Endothelial cell of umbilical vein (primary cell): Measurements from ENCODE around the gene COX4I1. TPM values are rescaled to one million over a fixed set of nuclear protein-coding genes. Genes with fewer than 3 reads are reported as not detected.

Source experiments
- BruUV-seq: library from RNA; stranded (reverse); fragments of 400-500 nt; replicated peaks from 2 replicates; lab custom pipeline; 2021; lab: Mats Ljungman, UMichigan
- CTCF ChIA-PET: fragments of 300-600, 350-600 bp; sonication (Branson Sonifier 250); formaldehyde crosslinking; loops from one replicate; lab custom pipeline; 2021; ENCODE audit warnings: antibody characterized with exemption, inconsistent platforms; lab: Charles Lee
- POLR2A ChIA-PET: fragments of 300-600, 350-600 bp; sonication (Branson Sonifier 250); formaldehyde crosslinking; loops from one replicate; lab custom pipeline; 2021; ENCODE audit warnings: antibody characterized with exemption, inconsistent platforms; lab: Charles Lee
- DNase-seq: peaks from one replicate; pipeline ENCODE4 v3.0.0-alpha.2; 2011; ENCODE audit warnings: low read depth, low spot score
- FAIRE-seq: peaks from 2 replicates; lab custom pipeline; 2011; peaks lifted over from hg19 to GRCh38; lab: Jason Lieb, UNC
- H2AFZ ChIP-seq: 2 replicates; pipeline ENCODE4 v1.6.0; 2012; ENCODE audit warnings: low read depth, low read length, control low read depth, inconsistent platforms
- H3K27ac ChIP-seq: 2 replicates; pipeline ENCODE4 v1.5.1; 2011; ENCODE audit warnings: low read depth, mild to moderate bottlenecking, control low read depth, low read length, moderate library complexity; ENCODE audit not compliant: insufficient read depth
- H3K27me3 ChIP-seq, 2 experiments: 2 replicates each; pipeline versions ENCODE4 v1.6.0 to v1.6.1; 2011; ENCODE audit warnings: low read length in 2 of 2, mixed read lengths in 1 of 2; ENCODE audit not compliant: control insufficient read depth in 2 of 2, insufficient read depth in 2 of 2
- H3K36me3 ChIP-seq, 2 experiments: 2 replicates in 1 of 2; 3 replicates in 1 of 2; pipeline ENCODE4 v1.5.1; 2011; ENCODE audit warnings: low read length in 2 of 2, mild to moderate bottlenecking in 1 of 2, moderate library complexity in 1 of 2; ENCODE audit not compliant: control insufficient read depth in 2 of 2, insufficient read depth in 2 of 2; ENCODE audit errors: extremely low read depth in 1 of 2
- H3K4me1 ChIP-seq: 3 replicates; pipeline ENCODE4 v1.5.1; 2011; ENCODE audit warnings: mild to moderate bottlenecking, low read length; ENCODE audit not compliant: control insufficient read depth, insufficient read depth; ENCODE audit errors: extremely low read depth
- H3K4me2 ChIP-seq: 2 replicates; pipeline ENCODE4 v1.6.1; 2011; ENCODE audit warnings: low read length, control low read depth, mixed read lengths; ENCODE audit not compliant: insufficient read depth
- H3K4me3 ChIP-seq, 3 experiments: fragments of 200-600 bp in 1 of 3; sonication (generic), shearing (Covaris generic) in 1 of 3; replicated peaks in 1 of 3; 2 replicates each; pipeline ENCODE4 v1.5.1; 2011 to 2016; ENCODE audit warnings: control low read depth in 3 of 3, low read length in 3 of 3, mild to moderate bottlenecking in 2 of 3, inconsistent platforms in 1 of 3, low read depth in 1 of 3, moderate library complexity in 1 of 3; ENCODE audit not compliant: insufficient read depth in 1 of 3
- H3K79me2 ChIP-seq: 2 replicates; pipeline ENCODE4 v1.6.0; 2012; ENCODE audit warnings: low read length, inconsistent platforms; ENCODE audit not compliant: control insufficient read depth, insufficient read depth
- H3K9ac ChIP-seq: replicated peaks from 2 replicates; pipeline ENCODE3; 2011; ENCODE audit warnings: low read length, control low read depth; ENCODE audit not compliant: insufficient read depth; ENCODE audit errors: extremely low read depth
- H3K9me1 ChIP-seq: replicated peaks from 3 replicates; pipeline ENCODE4 v1.6.0; 2011; ENCODE audit warnings: mild to moderate bottlenecking, low read length; ENCODE audit not compliant: control insufficient read depth, insufficient read depth; ENCODE audit errors: extremely low read depth
- H3K9me3 ChIP-seq: replicated peaks from 2 replicates; pipeline ENCODE4 v1.5.1; 2012; ENCODE audit warnings: low read length, inconsistent platforms; ENCODE audit not compliant: control insufficient read depth, insufficient read depth
- H4K20me1 ChIP-seq: replicated peaks from 2 replicates; pipeline ENCODE3; 2011; ENCODE audit warnings: mild to moderate bottlenecking, low read length; ENCODE audit not compliant: control insufficient read depth, insufficient read depth; ENCODE audit errors: extremely low read depth
- EZH2 ChIP-seq: IDR thresholded peaks from 2 replicates; pipeline ENCODE4 v1.6.1; 2012; ENCODE audit warnings: borderline replicate concordance, low read depth, mild to moderate bottlenecking, moderate library complexity, low read length, inconsistent platforms; ENCODE audit not compliant: severe bottlenecking
- FOS ChIP-seq: IDR thresholded peaks from 2 replicates; pipeline ENCODE4 v1.6.1; 2011; ENCODE audit warnings: mild to moderate bottlenecking, low read length, moderate library complexity, borderline replicate concordance; ENCODE audit not compliant: insufficient read depth
- GATA2 ChIP-seq: IDR thresholded peaks from 2 replicates; pipeline ENCODE4 v1.7.0; 2011; ENCODE audit warnings: low read depth, mild to moderate bottlenecking, moderate library complexity, mixed read lengths, low read length; ENCODE audit not compliant: insufficient read length, insufficient read depth
- JUN ChIP-seq: IDR thresholded peaks from 2 replicates; pipeline ENCODE4 v1.6.1; 2011; ENCODE audit warnings: borderline replicate concordance, low read depth; ENCODE audit not compliant: insufficient read length, insufficient read depth
- MAX ChIP-seq: IDR thresholded peaks from 2 replicates; pipeline ENCODE4 v1.6.1; 2011; ENCODE audit not compliant: insufficient read depth, insufficient read length
- MYC ChIP-seq: IDR thresholded peaks from one replicate; pipeline ENCODE4 v1.6.1; 2011; ENCODE audit warnings: mild to moderate bottlenecking, low read depth, low read length
- POLR2A ChIP-seq: IDR thresholded peaks from 2 replicates; pipeline ENCODE4 v1.6.1; 2012; ENCODE audit warnings: low read depth, mild to moderate bottlenecking, control low read depth, low read length
- POLR2AphosphoS5 ChIP-seq: IDR thresholded peaks from 2 replicates; pipeline ENCODE4 v1.6.1; 2012; ENCODE audit warnings: low read depth, mild to moderate bottlenecking, control low read depth, low read length, moderate library complexity; ENCODE audit not compliant: insufficient read depth
- dilution Hi-C: fragments of 300-500 bp; cut with MboI; formaldehyde crosslinking; loops from one replicate; pipeline ENCODE4 v1.15.0; 2019; ENCODE audit warnings: low sequenced_read_pairs; ENCODE audit not compliant: extremely low pct_ligation_motif_present
- intact Hi-C: fragments of 100-400 bp; cut with micrococcal nuclease; formaldehyde crosslinking; loops from one replicate; pipeline ENCODE4 v1.10.0; 2022
- polyA plus RNA-seq, 4 experiments: library from polyadenylated mRNA; depleted of rRNA in 3 of 4; stranded (reverse) in 3 of 4; unstranded in 1 of 4; fragments of >200 nt; gene quantifications; 2 replicates each; pipeline versions ENCODE4 v1.2.1 to v1.2.3, GENCODE V29; 2011 to 2012; ENCODE audit warnings: missing spikeins in 1 of 4
- total RNA-seq: library from RNA; stranded (reverse); gene quantifications from 2 replicates; pipeline ENCODE4 v1.2.3, GENCODE V29; 2021
- TF ChIP-seq, protein P1 (sequence below), 2 donors: IDR thresholded peaks; 1 replicate in 1 of 2; 2 replicates in 1 of 2; pipeline ENCODE4 v1.5.1; 2011; ENCODE audit warnings: low read length in 2 of 2, mild to moderate bottlenecking in 2 of 2, moderate library complexity in 2 of 2, control low read depth in 1 of 2, inconsistent platforms in 1 of 2, low read depth in 1 of 2; ENCODE audit not compliant: insufficient read depth in 1 of 2; ENCODE audit errors: extremely low read depth in 1 of 2

Gene COX4I1
- total and polyA plus RNA-seq, 2 donors (not counting 3 experiments of a cell fraction or from before 2014, with no cell fraction given), result 560 to 953 TPM

- no peaks in the 10 kb centered on the region for H3K9me3 ChIP-seq
- no peaks in the 10 kb centered on the region for H3K36me3 ChIP-seq
- H3K4me3 ChIP-seq, result no peak overlapping the region
- H3K27me3 ChIP-seq, result no peaks in the 10 kb centered on the region
- H4K20me1 ChIP-seq, result no peaks in the 10 kb centered on the region
- H3K79me2 ChIP-seq, result no peaks in the 10 kb centered on the region
- H3K4me2 ChIP-seq, result no peak overlapping the region
- intact Hi-C loops (no loop called here), dilution Hi-C loops (no loop called here)
- CTCF ChIA-PET, result interaction anchor here (1.1 to 2.9 kb wide), 2 partner anchors 12 to 65 kb away, joined by 3 to 13 read pairs; partner anchors contain the start of gene IRF8
- no peaks in the 10 kb centered on the region for H3K4me1 ChIP-seq
- H3K9ac ChIP-seq, result no peak overlapping the region
- no peak overlapping the region for H2AFZ ChIP-seq
- POLR2A ChIA-PET, result no interaction called here
- H3K9me1 ChIP-seq, result no peaks in the 10 kb centered on the region
- TF ChIP-seq MYC, result no peak
- TF ChIP-seq JUN, result no peak
- TF ChIP-seq POLR2AphosphoS5, result no peak
- TF ChIP-seq FOS, result no peak
- TF ChIP-seq POLR2A, result no peak
- no peak for TF ChIP-seq EZH2
- no TSS peak for BruUV-seq
- no peak for FAIRE-seq
- DNase-seq, result no peak
- H3K27ac ChIP-seq, result no peak overlapping the region
Observed at GRCh38 chr16:85833219-85833920, 33.9 kb downstream of the COX4I1 start.

DNA sequence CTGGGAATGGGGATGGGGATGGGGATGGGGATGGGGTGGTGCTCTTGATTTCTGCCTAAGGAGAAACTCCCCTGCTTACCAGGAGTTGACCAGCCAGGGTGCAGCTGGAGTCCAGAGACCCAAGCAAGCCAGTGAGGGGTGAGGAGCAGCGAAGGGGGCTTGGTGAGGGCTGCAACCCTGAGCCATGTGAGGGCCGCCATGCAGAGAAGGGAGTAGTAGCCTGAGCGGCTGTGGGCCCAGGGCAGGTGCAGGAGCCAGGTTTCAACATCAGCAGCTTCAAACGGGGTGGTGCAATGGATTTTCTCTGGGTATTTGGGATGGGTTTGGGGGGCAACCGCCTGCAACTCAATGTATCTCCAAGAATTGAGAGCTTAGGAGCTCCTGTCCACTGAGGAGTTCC is 35.2 kb downstream of the COX4I1 start:
- BruUV-seq, result no TSS peak
- no peak for DNase-seq
- TF ChIP-seq JUN (no peak), MAX (no peak), EZH2 (no peak), MYC (no peak), GATA2 (no peak), POLR2AphosphoS5 (no peak), POLR2A (no peak), FOS (no peak)
- TF ChIP-seq, protein P1, sequence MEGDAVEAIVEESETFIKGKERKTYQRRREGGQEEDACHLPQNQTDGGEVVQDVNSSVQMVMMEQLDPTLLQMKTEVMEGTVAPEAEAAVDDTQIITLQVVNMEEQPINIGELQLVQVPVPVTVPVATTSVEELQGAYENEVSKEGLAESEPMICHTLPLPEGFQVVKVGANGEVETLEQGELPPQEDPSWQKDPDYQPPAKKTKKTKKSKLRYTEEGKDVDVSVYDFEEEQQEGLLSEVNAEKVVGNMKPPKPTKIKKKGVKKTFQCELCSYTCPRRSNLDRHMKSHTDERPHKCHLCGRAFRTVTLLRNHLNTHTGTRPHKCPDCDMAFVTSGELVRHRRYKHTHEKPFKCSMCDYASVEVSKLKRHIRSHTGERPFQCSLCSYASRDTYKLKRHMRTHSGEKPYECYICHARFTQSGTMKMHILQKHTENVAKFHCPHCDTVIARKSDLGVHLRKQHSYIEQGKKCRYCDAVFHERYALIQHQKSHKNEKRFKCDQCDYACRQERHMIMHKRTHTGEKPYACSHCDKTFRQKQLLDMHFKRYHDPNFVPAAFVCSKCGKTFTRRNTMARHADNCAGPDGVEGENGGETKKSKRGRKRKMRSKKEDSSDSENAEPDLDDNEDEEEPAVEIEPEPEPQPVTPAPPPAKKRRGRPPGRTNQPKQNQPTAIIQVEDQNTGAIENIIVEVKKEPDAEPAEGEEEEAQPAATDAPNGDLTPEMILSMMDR (IDR thresholded peaks at IDR 0.05; ENCODE audit: extremely low read depth in 1 of 2, insufficient read depth in 1 of 2, low read depth in 1 of 2, low read length in 2 of 2), result no peak
- POLR2A ChIA-PET, result no interaction called here
- no peak overlapping the region for H2AFZ ChIP-seq
- intact Hi-C loops (no loop called here), dilution Hi-C loops (no loop called here)
- no peak overlapping the region for H3K9ac ChIP-seq
- H4K20me1 ChIP-seq, result no peaks in the 10 kb centered on the region
- H3K79me2 ChIP-seq, result no peaks in the 10 kb centered on the region
- H3K4me2 ChIP-seq, result no peak overlapping the region
- no peaks in the 10 kb centered on the region for H3K4me1 ChIP-seq
- H3K9me1 ChIP-seq, result no peaks in the 10 kb centered on the region
- CTCF ChIA-PET, result interaction anchor here (1.1 to 2.9 kb wide), 2 partner anchors 13 to 15 kb away, joined by 3 to 13 read pairs; no protein-coding TSS in a partner anchor
- no peak overlapping the region for H3K4me3 ChIP-seq
- no peaks in the 10 kb centered on the region for H3K27me3 ChIP-seq
- FAIRE-seq, result no peak
- no peak overlapping the region for H3K27ac ChIP-seq
- no peaks in the 10 kb centered on the region for H3K9me3 ChIP-seq
- no peaks in the 10 kb centered on the region for H3K36me3 ChIP-seq
